ENCODE results near the gene B3GNT7. TPM values are rescaled to one million over a fixed set of nuclear protein-coding genes. Genes with fewer than 3 reads are reported as not detected.

B3GNT7 gene
- total and polyA plus RNA-seq, 2 of the 8 experiments (the other 6 are each of a cell fraction or from before 2014, with no cell fraction given), result 26.4 to 73.1 TPM

- TF ChIP-seq RBBP5 (IDR thresholded peaks at IDR 0.05; ENCODE audit: borderline replicate concordance, low read depth, low read length), result no peak
- no peak for TF ChIP-seq TBP (IDR thresholded peaks at IDR 0.05; ENCODE audit: low read depth, low read length)
- no peak for TF ChIP-seq CHD7 (IDR thresholded peaks at IDR 0.05; ENCODE audit: insufficient replicate concordance, low read length)
Observed at GRCh38 chr2:231421051-231421580, 25.6 kb downstream of the B3GNT7 start (continued).
